Measurements from ENCODE around the gene PDCD2L. TPM values are rescaled to one million over a fixed set of nuclear protein-coding genes. Genes with fewer than 3 reads are reported as not detected.

PDCD2L gene
- total RNA-seq, 2 donors from 2014 or later, result 15.5 to 16.2 TPM

- Histone ChIP-seq H3K9me3 (no peaks in the 10 kb centered on the region), H3K4me1 (replicated peaks) (no peaks in the 10 kb centered on the region), H3K27me3 (replicated peaks; ENCODE audit: insufficient read depth) (no peaks in the 10 kb centered on the region), H3K4me3 (no peak overlapping the region), H3K36me3 (no peaks in the 10 kb centered on the region), H3K27ac (no peak overlapping the region)
- intact Hi-C loops (cut with DNase I), result no loop called here
- no peak for TF ChIP-seq POLR2A (IDR thresholded peaks at IDR 0.05)
- TF ChIP-seq POLR2AphosphoS5 (IDR thresholded peaks at IDR 0.05), result no peak
- TF ChIP-seq, protein P1, sequence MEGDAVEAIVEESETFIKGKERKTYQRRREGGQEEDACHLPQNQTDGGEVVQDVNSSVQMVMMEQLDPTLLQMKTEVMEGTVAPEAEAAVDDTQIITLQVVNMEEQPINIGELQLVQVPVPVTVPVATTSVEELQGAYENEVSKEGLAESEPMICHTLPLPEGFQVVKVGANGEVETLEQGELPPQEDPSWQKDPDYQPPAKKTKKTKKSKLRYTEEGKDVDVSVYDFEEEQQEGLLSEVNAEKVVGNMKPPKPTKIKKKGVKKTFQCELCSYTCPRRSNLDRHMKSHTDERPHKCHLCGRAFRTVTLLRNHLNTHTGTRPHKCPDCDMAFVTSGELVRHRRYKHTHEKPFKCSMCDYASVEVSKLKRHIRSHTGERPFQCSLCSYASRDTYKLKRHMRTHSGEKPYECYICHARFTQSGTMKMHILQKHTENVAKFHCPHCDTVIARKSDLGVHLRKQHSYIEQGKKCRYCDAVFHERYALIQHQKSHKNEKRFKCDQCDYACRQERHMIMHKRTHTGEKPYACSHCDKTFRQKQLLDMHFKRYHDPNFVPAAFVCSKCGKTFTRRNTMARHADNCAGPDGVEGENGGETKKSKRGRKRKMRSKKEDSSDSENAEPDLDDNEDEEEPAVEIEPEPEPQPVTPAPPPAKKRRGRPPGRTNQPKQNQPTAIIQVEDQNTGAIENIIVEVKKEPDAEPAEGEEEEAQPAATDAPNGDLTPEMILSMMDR (IDR thresholded peaks at IDR 0.05), result no peak
- no peak for DNase-seq (ENCODE audit: low spot score)
- 98% methylated on average over 13 of the region's 13 CpGs for WGBS
Measured at GRCh38 chr19:34411216-34411615, 7.0 kb downstream of the PDCD2L start.

GRCh38 chr19:34416021-34416545 is 11.9 kb downstream of the PDCD2L start:
- no peak for DNase-seq (ENCODE audit: low spot score)
- TF ChIP-seq POLR2AphosphoS5 (IDR thresholded peaks at IDR 0.05) (no peak), POLR2A (IDR thresholded peaks at IDR 0.05) (no peak)
- TF ChIP-seq, protein P1 (IDR thresholded peaks at IDR 0.05), result no peak
- Histone ChIP-seq H3K9me3 (no peaks in the 10 kb centered on the region), H3K36me3 (no peaks in the 10 kb centered on the region), H3K4me1 (replicated peaks) (no peaks in the 10 kb centered on the region), H3K27ac (no peak overlapping the region), H3K4me3 (no peak overlapping the region), H3K27me3 (replicated peaks; ENCODE audit: insufficient read depth) (no peaks in the 10 kb centered on the region)
- WGBS, result 96% methylated on average over 7 of the region's 7 CpGs
- intact Hi-C loops (cut with DNase I), result no loop called here

GRCh38 chr19:34418300-34418699 is 14.1 kb downstream of the PDCD2L start:
- Histone ChIP-seq H3K27me3 (replicated peaks; ENCODE audit: insufficient read depth) (no peaks in the 10 kb centered on the region), H3K36me3 (no peaks in the 10 kb centered on the region), H3K4me1 (replicated peaks) (no peaks in the 10 kb centered on the region), H3K4me3 (no peak overlapping the region), H3K9me3 (no peaks in the 10 kb centered on the region), H3K27ac (no peak overlapping the region)
- intact Hi-C loops (cut with DNase I), result no loop called here
- no peak for DNase-seq (ENCODE audit: low spot score)
- WGBS, result 97% methylated on average over 4 of the region's 4 CpGs
- TF ChIP-seq, protein P1 (IDR thresholded peaks at IDR 0.05), result no peak
- no peak for TF ChIP-seq POLR2A (IDR thresholded peaks at IDR 0.05)
- no peak for TF ChIP-seq POLR2AphosphoS5 (IDR thresholded peaks at IDR 0.05)

DNA sequence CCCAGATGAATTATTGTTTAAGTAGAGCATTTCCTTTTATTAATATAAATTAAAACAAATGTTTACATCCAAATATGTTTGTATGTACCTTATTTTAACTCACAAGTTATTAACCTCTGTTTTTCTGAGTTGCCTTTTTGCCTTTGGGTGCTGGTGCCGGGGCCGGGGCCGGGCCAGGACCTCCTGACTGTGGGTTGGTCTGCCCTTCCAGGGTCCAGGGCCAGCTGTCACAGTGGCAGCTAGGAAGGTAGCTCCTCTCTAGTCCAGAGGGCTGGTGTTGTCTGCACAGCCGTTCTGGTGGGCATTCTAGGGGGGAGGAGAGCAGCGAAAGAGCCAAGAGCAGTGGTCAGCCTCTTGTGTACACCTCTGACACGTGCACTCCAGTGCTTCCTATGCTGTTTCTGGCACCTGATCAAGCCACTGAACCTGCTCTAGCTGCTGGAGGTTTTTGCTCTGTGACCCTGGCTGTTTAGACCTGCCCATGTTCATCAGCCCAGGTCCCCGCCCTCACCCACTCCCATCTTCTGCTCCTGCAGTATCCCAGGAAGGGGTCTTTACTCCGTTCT is 22.0 kb downstream of the PDCD2L start:
- no peaks in the 10 kb centered on the region for H3K4me1 ChIP-seq (replicated peaks)
- no peaks in the 10 kb centered on the region for H3K36me3 ChIP-seq
- no peak for DNase-seq (ENCODE audit: low spot score)
- no peaks in the 10 kb centered on the region for H3K9me3 ChIP-seq
- H3K4me3 ChIP-seq, result no peak overlapping the region
- 73% methylated on average over 8 of the region's 8 CpGs for WGBS
- no peak overlapping the region for H3K27ac ChIP-seq
- intact Hi-C loops (cut with DNase I), result loop anchor here (5.0 to 10.0 kb wide), 2 partner anchors 56 to 249 kb away; partner anchors contain the start of genes SCGB2B2, WTIP and ZNF302
- H3K27me3 ChIP-seq (replicated peaks; ENCODE audit: insufficient read depth), result no peaks in the 10 kb centered on the region
- TF ChIP-seq, protein P1 (IDR thresholded peaks at IDR 0.05), result no peak
- no peak for TF ChIP-seq POLR2AphosphoS5 (IDR thresholded peaks at IDR 0.05)
- no peak for TF ChIP-seq POLR2A (IDR thresholded peaks at IDR 0.05)
